HL-60 (cell line): Measurements from ENCODE around the gene RAB31.

Experiments used
- GABPA ChIP-seq: IDR thresholded peaks from 2 replicates; pipeline ENCODE4 v1.6.1; 2012; ENCODE audit warnings: low read depth
- POLR2AphosphoS5 ChIP-seq: IDR thresholded peaks from 2 replicates; pipeline ENCODE4 v1.6.1; 2012; ENCODE audit warnings: low read depth
- TF ChIP-seq, protein P1 (sequence below): IDR thresholded peaks from one replicate; pipeline ENCODE4 v1.5.1; 2011; ENCODE audit warnings: low read length, control low read depth, inconsistent platforms; ENCODE audit not compliant: insufficient read depth
- TF ChIP-seq, protein P2 (sequence below): IDR thresholded peaks from 2 replicates; pipeline ENCODE4 v1.6.1; 2012; ENCODE audit warnings: low read depth; ENCODE audit not compliant: insufficient replicate concordance

DNA sequence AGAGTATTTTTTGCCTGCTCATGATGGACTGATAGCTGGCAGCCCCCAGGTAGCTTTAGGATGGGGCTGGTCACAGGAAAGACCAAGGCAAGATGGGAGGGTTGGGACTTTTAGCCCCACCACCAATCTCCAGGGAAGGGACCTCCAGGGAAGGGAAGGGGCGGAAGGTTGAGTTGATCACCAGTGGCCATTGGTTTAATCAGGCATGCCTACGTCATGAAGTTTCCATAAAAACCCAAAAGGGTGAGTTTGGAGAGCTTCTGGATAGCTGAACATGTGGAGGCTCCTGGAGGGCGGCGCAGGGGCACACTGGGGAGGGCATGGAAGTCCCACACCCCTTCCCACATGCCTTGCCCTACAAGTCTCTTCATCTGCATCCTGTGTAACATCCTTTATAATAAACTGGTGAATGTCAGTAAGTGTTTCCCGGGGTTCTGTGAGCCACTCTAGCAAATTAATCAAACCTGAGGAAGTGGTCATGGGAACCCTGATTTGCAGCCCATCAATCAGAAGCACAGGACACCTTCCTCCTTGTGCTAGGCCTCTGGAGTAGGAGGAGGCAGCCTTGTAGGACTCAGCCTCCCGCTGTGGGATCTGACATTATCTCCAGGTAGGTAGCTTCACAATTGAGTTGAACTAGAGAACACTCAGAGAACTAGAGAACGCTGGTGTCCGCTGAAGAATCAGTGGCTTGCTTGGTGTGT lies 30.3 kb downstream of the RAB31 start:
- TF ChIP-seq, protein P1, sequence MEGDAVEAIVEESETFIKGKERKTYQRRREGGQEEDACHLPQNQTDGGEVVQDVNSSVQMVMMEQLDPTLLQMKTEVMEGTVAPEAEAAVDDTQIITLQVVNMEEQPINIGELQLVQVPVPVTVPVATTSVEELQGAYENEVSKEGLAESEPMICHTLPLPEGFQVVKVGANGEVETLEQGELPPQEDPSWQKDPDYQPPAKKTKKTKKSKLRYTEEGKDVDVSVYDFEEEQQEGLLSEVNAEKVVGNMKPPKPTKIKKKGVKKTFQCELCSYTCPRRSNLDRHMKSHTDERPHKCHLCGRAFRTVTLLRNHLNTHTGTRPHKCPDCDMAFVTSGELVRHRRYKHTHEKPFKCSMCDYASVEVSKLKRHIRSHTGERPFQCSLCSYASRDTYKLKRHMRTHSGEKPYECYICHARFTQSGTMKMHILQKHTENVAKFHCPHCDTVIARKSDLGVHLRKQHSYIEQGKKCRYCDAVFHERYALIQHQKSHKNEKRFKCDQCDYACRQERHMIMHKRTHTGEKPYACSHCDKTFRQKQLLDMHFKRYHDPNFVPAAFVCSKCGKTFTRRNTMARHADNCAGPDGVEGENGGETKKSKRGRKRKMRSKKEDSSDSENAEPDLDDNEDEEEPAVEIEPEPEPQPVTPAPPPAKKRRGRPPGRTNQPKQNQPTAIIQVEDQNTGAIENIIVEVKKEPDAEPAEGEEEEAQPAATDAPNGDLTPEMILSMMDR = no peak
- no peak for TF ChIP-seq POLR2AphosphoS5
- TF ChIP-seq GABPA = no peak
- TF ChIP-seq, protein P2, sequence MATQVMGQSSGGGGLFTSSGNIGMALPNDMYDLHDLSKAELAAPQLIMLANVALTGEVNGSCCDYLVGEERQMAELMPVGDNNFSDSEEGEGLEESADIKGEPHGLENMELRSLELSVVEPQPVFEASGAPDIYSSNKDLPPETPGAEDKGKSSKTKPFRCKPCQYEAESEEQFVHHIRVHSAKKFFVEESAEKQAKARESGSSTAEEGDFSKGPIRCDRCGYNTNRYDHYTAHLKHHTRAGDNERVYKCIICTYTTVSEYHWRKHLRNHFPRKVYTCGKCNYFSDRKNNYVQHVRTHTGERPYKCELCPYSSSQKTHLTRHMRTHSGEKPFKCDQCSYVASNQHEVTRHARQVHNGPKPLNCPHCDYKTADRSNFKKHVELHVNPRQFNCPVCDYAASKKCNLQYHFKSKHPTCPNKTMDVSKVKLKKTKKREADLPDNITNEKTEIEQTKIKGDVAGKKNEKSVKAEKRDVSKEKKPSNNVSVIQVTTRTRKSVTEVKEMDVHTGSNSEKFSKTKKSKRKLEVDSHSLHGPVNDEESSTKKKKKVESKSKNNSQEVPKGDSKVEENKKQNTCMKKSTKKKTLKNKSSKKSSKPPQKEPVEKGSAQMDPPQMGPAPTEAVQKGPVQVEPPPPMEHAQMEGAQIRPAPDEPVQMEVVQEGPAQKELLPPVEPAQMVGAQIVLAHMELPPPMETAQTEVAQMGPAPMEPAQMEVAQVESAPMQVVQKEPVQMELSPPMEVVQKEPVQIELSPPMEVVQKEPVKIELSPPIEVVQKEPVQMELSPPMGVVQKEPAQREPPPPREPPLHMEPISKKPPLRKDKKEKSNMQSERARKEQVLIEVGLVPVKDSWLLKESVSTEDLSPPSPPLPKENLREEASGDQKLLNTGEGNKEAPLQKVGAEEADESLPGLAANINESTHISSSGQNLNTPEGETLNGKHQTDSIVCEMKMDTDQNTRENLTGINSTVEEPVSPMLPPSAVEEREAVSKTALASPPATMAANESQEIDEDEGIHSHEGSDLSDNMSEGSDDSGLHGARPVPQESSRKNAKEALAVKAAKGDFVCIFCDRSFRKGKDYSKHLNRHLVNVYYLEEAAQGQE = no peak
